ENCODE measurements around the gene LRRC4.

GRCh38 chr7:128039544-128039953, 8.3 kb upstream of the LRRC4 start:
- TF ChIP-seq MYC (IDR thresholded peaks at IDR 0.05; ENCODE audit: low read depth, low read length) = no peak
- TF ChIP-seq POLR2A (IDR thresholded peaks at IDR 0.05; ENCODE audit: low read depth, low read length) = no peak
- TF ChIP-seq EZH2 (IDR thresholded peaks at IDR 0.05; ENCODE audit: borderline replicate concordance, low read depth, low read length, severe bottlenecking) = no peak
- TF ChIP-seq GATA2 (IDR thresholded peaks at IDR 0.05; ENCODE audit: insufficient read depth, insufficient read length, low read depth, low read length) = no peak
- TF ChIP-seq CTCF (IDR thresholded peaks at IDR 0.05; ENCODE audit: extremely low read depth in 1 of 2, insufficient read depth in 1 of 2, low read depth in 1 of 2, low read length in 2 of 2) = no peak
